SH-SY5Y (cell line): ENCODE data around the gene LPO.

Experiments
- GATA2 ChIP-seq: IDR thresholded peaks from 2 replicates; pipeline ENCODE4 v1.6.1; 2011; ENCODE audit warnings: mild to moderate bottlenecking, low read depth, low read length
- GATA3 ChIP-seq: IDR thresholded peaks from 2 replicates; pipeline ENCODE4 v1.6.1; 2011; ENCODE audit warnings: low read depth, mild to moderate bottlenecking, low read length, moderate library complexity

GRCh38 chr17:58313815-58314705 lies 75.7 kb downstream of the LPO start:
- TF ChIP-seq GATA2 (no peak), GATA3 (no peak)
